Glomerular endothelial cell (primary cell): ENCODE results near the gene NAT16. TPM values are rescaled to one million over a fixed set of nuclear protein-coding genes. Genes with fewer than 3 reads are reported as not detected.
"Not testable (repeated sequence)": the region's sequence is repeated elsewhere in the genome, so short reads cannot be mapped to it uniquely, and the experiment has no call there.

Source experiments
- DNase-seq: peaks from one replicate; pipeline ENCODE4 v3.0.0-alpha.2; 2011; ENCODE audit warnings: low read depth, low spot score; ENCODE audit errors: extremely low read depth
- total RNA-seq: library from RNA; depleted of rRNA; stranded (reverse); fragments of >200 nt; gene quantifications from 2 replicates; pipeline ENCODE4 v1.2.3, GENCODE V29; 2015

NAT16 gene
- total RNA-seq, 1 donor from 2014 or later: not detected

DNA sequence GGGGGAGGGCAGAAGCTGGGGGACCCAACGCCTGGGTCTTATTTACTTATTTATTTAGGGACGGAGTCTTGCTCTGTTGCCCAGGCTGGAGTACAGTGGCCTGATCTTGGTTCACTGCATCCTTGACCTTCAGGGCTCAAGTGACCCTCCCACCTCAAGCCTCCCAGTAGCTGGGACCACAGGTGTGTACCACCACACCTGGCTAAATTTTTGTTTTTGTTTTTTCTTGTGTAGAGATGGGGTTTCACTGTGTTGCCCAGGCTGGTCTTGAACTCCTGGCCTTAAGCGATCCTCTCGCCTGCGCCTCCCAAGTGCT is 22.5 kb upstream of the NAT16 start:
- DNase-seq: no peak

DNA sequence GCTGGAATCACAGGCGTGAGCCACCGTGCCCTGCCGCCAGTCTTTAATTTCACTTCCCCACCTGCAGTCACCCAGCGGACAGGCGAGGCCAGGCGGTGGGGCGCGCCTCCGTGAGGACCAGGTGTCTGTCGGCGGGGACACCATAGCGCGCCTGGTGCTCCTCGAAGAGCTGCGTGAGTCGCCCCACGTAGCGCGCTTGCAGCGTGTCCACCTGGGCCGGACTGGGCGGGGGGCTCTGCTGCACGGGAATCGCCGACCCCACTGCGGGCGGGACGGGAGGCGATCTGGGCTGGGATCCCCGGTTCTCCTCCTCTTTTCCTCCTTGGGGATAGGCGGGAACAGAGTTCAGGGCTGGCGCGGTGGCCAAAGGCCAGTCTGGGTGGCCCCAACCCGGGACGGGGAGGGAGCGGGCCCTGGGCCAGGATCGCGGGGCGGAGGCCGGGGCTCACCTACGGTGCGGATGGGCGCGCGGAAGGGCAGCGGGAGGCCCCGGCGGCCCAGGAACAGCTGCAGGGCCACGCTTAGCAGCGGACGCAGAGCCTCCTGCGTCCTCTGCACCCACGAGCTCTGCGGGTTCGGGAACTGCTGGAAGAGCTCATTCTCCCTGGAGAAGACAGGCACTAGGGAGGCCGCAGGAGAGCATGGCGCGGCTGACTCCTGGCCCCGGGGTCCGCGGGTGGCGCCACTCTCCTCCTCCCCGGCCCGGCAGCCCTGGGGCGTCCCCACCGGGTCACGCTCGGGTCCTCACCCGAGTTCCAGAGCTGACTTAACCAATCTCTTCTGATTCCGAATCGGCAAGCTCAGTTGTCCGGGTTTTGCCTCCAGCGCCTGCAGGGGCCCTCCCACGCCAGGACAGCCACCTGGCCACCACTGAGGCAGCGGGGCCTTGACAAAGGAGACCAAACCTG is 21.9 kb upstream of the NAT16 start:
- no peak for DNase-seq

DNA sequence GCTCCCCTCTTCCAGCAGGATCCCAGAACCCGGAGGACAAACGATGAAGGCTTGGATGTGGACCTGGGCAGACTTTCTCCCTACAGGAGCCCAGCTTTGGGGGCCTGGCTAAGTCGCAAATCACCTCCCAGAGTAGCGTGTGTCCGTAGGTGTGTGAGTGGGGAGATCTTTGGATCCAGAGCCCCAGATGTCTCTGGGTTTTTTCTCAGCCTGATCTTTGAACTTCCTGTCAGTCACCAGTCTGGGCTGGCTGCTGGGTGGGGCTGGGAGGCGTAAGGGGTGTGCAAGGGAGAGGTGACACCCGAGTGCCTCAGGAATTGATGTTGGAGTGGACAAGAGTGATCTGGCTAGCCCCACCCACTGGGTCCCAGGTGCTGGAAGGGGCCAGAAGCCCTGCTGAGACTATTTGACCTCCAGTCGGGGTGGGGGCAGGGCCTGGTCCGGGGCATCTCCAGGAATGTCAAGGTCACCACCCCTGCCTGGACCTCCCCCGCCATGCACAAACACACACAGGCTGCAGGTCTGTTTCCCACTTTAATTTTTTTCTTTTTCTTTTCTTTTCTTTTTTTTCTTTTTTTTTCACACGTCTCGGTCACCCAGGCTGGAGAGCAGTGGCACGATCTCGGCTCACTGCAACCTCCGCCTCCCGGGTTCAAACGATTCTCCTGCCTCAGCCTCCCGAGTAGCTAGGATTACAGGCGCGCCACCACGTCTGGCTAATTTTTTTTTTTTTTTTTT is 20.9 kb upstream of the NAT16 start, which contains the start of gene MOGAT3:
Gene MOGAT3, minus strand, starts transcription at position 175 of the 738 bp plus-strand sequence. CDS start 182 bp downstream, outside the sequence.
- no peak for DNase-seq

DNA sequence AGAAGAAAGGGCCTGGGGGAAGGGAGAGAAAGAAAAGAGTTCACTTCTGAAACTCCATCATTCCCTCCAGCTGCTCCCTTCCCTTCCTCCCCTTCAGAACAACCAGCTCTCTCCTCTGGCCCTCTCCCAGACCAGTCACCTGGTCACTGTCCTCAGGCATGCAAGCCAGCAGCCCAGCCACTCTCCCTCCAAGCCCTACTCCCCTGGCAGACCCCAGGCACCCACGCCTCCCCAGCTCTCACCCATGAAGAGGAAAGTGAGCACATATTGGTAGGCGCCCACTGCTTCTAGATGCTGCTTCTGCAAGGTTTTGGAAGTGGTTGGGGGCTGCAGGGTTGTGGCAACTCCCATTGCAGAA is 20.4 kb upstream of the NAT16 start:
- DNase-seq: no peak

DNA sequence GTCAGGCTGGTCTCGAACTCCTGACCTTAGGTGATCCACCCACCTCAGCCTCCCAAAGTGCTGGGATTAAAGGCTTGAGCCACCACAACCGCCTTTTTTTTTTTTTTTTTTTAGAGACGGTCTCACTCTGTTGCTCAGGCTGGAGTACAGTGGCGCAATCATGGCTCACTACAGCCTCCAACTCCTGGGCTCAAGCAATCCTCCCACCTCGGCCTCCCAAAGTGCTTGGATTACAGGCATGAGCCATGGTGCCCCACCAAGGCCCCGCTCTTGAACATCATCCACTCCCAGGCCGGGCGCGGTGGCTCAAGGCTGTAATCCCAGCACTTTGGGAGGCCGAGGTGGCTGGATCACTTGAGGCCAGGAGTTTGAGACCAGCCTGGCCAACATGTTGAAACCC is 19.4 kb upstream of the NAT16 start:
- DNase-seq: not testable (repeated sequence)

DNA sequence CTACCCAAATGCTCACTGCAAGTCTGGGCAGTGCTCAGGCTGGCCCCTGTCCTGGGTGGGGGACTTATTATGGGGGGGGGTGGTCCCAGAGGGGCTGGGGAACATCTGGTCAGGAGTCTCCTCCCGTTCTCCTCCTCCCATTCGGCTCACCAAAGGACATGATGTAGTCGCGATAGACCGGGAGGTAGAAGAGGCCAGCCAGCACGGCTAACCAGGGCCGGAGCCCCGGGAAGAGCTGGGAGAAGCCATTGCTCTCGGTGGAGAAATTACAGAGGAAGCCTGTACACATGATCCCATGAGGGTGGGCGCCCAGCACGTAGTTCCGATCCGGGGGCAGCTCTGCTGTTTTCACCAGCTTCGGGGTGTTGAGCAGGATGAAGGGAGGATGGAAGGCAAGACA is 18.4 kb upstream of the NAT16 start:
- DNase-seq: no peak

DNA sequence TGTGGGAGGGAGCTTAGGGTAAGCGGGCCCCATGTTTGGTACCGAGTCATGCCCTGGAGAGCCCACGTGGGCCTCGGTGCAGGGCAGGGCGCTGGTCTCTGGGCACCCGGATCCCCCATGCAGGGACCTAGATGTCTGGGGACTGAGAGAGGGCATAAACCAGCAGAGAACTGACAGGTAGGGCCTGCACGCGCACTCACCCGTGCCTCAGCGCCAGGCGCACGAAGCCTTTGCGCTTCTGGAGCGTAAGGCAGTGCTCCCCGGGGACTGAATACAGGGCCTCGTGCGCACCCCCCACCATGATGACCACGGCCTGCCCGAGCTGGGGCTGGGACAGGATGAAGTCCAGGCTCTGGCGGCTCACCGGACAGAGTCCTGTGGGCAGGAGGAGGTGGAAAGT is 17.9 kb upstream of the NAT16 start:
- no peak for DNase-seq

DNA sequence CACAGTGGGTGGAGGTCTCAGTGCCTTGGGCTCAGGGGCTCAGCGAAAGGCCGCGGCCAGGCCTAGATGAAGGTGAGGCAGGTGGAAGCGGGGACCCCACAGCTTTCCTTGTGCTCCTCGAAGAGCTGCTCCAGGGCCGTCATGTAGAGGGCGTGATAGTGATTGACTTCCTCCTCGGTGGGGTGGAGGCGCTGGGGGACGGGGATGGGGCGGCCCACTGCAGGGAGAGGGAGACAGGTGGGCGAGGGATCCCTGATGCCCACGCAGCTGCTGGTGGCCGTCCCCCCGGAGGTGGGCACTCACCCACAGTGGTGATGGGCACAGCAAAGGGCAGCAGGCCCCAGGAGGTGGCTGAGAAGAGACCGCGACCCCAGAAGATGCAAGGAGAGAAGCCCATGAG is 15.8 kb upstream of the NAT16 start:
- DNase-seq: no peak

DNA sequence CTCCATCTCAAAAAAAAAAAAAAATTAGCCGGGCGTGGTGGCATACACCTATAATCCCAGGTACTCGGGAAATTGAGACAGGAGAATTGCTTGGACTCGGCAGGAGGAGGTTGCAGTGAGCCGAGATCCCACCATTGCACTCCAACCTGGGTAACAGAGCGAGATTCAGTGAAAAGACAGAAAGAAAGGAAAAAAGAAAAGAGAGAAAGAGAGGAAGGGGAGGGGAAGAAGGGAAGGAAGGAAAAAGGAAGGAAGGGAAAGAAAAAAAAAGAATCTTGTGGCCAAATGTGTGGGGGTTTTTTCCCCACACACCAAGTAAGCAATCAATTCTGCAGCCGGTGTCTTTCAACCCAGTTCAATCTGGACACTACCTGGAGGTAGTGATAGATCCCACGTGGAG is 9.0 kb upstream of the NAT16 start:
- no peak for DNase-seq

DNA sequence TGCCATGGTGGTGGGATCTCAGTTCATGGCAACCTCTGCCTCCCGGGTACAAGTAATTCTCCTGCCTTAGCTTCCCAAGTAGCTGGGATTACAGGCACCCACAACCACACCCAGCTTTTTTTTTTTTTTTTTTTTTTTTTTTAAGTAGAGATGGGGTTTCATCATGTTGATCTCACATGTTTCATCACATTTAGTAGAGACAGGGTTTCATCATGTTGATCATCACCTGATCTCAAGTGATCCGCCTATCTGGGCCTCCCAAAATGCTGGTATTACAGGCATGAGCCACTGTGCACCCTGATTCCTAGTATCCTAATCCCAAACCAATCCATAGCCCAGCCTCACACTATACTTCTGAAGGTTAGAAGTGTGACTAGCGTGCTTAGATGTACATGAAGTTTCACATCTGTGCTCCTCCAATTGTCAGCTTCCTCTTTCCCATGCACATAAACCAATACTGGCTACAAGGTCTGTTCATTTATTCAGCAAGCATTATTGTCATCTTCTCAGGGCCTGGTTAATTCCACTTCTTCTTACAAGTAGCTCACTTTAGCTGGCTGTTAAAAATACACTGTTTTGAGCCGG is 6.8 kb upstream of the NAT16 start:
- DNase-seq: no peak

DNA sequence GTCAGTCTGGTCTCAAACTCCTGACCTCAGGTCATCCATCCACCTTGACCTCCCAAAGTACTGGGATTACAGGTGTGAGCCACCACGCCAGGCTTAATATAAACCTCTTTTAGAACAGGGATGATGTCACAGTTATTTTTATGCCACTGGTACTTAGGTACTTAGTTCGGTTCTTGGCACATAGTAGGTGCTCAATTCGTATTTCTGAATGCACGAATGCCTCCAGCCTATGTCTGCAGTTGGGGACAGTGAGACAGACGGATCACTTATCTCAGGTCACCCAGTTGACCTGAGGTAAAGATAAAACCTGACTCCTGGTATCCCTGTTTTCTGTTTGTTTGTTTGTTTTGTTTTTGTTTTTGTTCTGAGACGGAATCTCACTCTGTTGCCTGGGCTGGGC is 6.1 kb upstream of the NAT16 start:
- DNase-seq: no peak

DNA sequence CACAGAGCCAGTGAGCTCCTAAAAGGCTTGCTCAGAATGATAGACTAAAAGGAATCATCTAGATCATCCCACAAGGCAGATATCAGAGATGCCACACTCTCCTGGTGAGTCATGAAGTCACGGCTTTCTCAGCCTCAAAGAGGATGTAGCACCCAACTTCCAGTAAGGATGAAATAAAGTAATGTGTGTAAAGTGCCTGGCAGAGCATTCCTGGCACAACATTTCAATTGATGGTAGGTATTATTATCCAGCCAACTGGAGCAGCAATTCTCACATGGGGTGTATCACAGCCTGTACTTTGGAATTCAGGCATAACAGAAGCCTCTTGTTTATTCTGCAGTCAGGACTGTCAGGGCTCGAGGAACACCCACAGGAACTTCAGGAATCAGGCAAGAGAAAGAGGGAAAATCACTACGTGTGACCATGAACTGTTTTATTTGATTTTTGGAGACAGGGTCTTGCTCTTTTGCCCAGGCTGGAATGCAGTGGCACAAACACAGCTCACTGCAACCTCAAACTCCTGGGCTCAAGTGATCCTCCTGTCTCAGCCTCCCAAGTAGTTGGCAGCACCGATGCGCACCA is 5.3 kb upstream of the NAT16 start:
- no peak for DNase-seq

DNA sequence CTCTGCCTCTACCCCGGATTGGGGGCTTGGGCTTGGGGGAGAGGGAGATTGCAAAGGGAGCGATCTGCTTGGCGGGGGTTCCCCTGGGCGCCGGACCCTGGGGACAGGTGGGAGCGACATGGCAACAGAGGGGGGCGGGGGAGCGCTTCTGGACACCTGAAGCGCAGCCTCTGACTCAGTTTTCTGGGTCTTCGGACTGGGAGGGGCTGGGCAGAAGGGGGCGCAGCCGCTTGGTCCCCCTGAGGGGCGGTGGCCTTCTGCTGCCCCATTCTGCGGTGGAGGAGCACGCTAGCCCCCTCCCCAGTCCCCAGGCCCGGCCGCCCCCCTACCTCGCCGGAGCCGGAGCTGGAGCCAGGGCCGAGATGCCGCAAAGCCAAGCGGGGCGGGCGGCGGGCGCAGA is 380 bp downstream of the NAT16 start:
- no peak for DNase-seq

DNA sequence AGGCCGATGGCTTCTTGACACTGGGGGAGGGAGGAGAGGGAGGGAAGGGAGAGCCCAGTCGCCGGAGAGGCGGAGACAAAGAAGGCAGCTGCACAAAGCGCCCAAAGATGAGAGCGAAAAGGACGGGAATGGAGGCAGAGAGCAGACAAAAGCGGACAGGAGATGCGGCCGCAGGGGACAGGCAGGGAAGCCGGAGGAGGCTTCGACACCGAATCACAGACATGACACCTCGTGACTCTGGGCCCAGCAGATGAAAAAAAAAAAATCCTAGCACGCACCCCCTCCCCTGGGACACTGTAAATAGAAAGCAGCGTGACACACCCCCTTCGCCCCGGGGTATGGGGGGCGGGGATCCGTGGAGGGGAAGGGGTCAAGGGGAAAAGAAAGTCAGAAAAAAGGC is 976 bp downstream of the NAT16 start:
- no peak for DNase-seq

DNA sequence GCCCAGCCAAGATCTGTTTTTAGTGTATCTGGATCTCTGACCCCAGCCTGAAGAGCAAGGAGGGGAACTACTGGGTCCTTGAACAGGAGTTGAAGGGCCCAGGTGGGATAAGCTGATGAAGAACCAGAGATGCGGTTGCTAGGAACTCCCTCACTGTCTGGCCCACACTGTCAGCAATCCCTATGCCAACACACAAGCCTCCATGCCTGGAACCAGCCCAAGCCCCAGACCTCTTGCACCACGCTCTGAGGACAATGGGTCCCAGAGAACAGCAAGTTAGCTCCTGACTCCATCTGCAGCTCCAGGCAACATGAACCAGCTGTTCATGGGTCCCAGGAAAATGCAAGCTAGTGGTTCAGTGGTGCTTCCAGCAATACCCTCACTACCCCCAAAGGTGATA is 2.4 kb downstream of the NAT16 start:
- DNase-seq: no peak

DNA sequence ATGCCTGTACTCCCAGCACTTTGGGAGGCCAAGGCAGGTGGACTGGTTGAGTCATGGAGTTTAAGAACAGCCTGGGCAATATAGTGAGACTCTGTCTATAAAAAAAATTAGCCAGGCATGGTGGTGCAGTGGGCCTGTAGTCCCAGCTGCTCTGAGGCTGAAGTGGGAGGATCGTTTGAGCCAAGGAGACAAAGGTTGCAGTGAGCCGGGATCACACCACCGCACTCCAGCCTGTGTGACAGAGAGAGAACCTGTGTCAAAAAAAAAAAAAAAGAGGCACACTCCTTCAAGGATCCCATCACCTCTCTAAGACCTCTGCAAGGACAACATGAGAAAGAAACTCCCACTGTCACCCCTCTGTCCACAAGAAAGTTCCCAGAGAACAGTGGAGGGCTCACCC is 4.4 kb downstream of the NAT16 start:
- DNase-seq: no peak

DNA sequence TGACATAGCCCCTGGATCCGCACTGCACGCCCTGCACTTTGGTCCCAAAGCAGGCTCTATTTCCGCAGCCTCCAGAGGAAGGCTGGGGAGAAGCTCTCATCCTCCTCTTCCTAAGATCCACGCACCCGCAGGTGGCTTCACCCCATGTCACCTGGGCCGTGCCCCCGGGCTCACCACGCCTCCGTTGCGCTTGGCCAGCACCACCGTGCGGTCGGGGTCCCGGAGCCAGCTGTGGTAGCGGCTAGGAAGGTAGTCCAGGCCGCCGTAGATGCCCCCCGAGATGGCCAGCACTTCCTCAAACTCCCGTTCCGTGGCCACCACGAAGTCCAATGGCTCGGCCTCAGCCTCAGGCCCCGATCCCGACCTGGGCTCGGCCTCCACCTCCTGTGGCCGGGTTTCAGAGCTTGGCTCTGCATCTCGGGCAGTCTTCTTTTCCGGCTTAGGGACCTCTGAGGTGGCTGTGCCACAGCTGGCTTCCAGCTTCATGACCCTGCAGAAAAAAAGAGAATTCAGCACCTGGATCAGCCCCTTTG is 5.7 kb downstream of the NAT16 start:
- no peak for DNase-seq

DNA sequence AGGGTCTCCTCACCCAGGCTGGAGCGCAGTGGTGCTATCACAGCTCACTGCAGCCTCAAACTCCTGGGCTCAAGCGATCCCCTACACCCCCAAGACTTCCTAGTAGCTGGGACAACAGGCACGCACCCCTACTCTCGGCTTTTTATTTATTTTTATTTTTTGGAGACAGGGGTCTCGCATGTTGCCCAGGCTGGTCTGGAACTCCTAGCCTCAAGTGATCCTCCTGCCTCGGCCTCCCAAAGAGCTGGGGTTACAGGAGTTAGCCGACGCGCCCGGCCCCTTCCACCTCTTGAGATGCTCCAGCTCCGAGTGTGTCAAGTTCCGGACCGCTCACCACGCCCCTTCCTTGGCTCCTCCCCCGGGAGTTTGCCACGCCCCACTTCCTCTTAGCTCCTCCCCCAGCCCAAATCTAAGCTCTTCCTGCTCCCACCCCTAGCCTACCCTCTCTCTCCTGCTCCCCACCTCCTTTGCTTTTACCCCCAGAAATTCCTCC is 6.3 kb downstream of the NAT16 start:
- DNase-seq: no peak

DNA sequence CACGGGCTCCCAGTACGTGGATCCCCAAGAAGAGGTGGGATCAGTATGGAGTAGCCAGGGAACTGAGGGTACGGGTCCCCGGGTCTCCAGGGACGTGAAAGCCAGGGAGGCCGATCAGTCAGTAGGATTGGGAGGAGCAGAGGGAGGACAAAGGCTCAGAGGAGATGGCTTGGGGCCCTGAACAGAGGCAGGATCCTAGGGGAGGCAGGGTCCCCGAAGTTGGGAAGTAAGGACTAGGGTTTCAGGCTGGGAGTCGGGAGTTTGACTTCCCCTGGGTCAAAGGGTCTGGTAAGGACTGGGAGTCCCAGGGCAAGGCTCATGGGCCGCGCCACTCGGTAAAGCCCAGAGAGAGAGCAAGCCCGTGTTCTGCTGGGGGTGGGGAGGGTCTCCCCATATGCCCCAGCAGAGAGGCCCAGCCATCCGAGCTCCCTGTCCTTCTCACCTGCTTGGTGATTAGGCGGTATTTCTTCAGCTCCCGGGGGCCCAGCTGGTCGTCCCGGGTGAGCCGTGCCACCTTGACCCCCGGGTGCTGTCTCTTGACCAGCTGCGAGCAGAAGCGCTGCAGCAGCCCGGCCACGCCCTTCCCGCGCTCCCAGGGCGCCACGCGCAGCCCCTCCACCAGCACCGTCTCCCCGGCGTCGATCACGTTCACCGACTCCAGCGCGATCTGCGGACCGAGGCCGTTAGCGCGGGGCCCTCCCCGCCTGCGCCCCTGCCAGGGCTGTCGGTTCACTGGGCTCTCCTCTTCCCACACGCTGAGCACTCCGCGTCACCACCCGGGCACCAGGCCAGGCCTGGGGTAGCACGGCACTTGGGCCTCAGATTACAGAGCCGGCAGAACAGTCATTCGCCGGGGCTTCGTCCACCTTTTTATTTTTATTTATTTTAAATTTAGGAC is 7.0 kb downstream of the NAT16 start:
- no peak for DNase-seq
